ENCODE measurements around the gene EFCAB14. TPM values are rescaled to one million over a fixed set of nuclear protein-coding genes. Genes with fewer than 3 reads are reported as not detected.
"Not testable (repeated sequence)": the region's sequence is repeated elsewhere in the genome, so short reads cannot be mapped to it uniquely, and the experiment has no call there.

Gene EFCAB14
- total and polyA plus RNA-seq, 4 experiments from 2014 or later: 87.0 to 117 (median 97.6) TPM

- H3K27me3 Mint-ChIP-seq; intact Hi-C loops (cut with micrococcal nuclease); H3K4me3 ChIP-seq (ENCODE audit: low read length in 2 of 2); H3K27ac Mint-ChIP-seq; CTCF ChIA-PET (ENCODE audit: partially characterized antibody); H3K4me3 Mint-ChIP-seq; H3K4me1 ChIP-seq (ENCODE audit: insufficient read depth, low read length); H3K27me3 ChIP-seq (ENCODE audit: insufficient read depth, low read length); POLR2A ChIA-PET (ENCODE audit: partially characterized antibody); H3K9me3 Mint-ChIP-seq; DNase-seq; H3K9me3 ChIP-seq (ENCODE audit: control insufficient read depth in 1 of 2, low read length in 2 of 2); H3K27ac ChIP-seq (ENCODE audit: low read depth, low read length): not testable (repeated sequence)
- H3K36me3 ChIP-seq (ENCODE audit: insufficient read depth, low read length): peaks cover 54% of the 10 kb centered on the region
- H3K4me1 Mint-ChIP-seq: peaks cover 12 to 13% (median 12%) of the 10 kb centered on the region in 4 donors
- peaks cover 44 to 86% of the 10 kb centered on the region in 2 donors for H3K36me3 Mint-ChIP-seq
Measured at GRCh38 chr1:46694676-46695075, 24.2 kb downstream of the EFCAB14 start.

- Mint-ChIP-seq H3K36me3 (peaks cover 50 to 86% of the 10 kb centered on the region in 2 donors), H3K4me1 (peaks cover 0 to 5% (median 2%) of the 10 kb centered on the region in 4 donors), H3K27me3 (no peaks in the 10 kb centered on the region), H3K4me3 (no peak overlapping the region), H3K9me3 (peaks cover 0 to 6% (median 0%) of the 10 kb centered on the region in 8 donors), H3K27ac (peak overlapping the region in 5 of 7 donors; percentile 2 to 71 (median 12))
- no peaks in the 10 kb centered on the region for H3K4me1 ChIP-seq (ENCODE audit: insufficient read depth, low read length)
- peaks cover 64% of the 10 kb centered on the region for H3K36me3 ChIP-seq (ENCODE audit: insufficient read depth, low read length)
- H3K27ac ChIP-seq (ENCODE audit: low read depth, low read length): no peak overlapping the region
- intact Hi-C loops (cut with micrococcal nuclease): no loop called here
- no peak overlapping the region for H3K4me3 ChIP-seq (ENCODE audit: low read length in 2 of 2)
- no peak for DNase-seq
- no peaks in the 10 kb centered on the region for H3K9me3 ChIP-seq (ENCODE audit: control insufficient read depth in 1 of 2, low read length in 2 of 2)
- no peaks in the 10 kb centered on the region for H3K27me3 ChIP-seq (ENCODE audit: insufficient read depth, low read length)
- ChIA-PET POLR2A (ENCODE audit: partially characterized antibody) (no interaction called here), CTCF (ENCODE audit: partially characterized antibody) (no interaction called here)
Measured at GRCh38 chr1:46692811-46693770, 25.8 kb downstream of the EFCAB14 start.

GRCh38 chr1:46691997-46692790 is 26.7 kb downstream of the EFCAB14 start:
- CTCF ChIA-PET (ENCODE audit: partially characterized antibody): no interaction called here
- Mint-ChIP-seq H3K27me3 (no peaks in the 10 kb centered on the region), H3K36me3 (peaks cover 52 to 86% of the 10 kb centered on the region in 2 donors), H3K4me3 (no peak overlapping the region), H3K27ac (peak overlapping the region in 2 of 7 donors; percentile 29 to 57), H3K9me3 (peaks cover 0 to 6% (median 0%) of the 10 kb centered on the region in 8 donors), H3K4me1 (peaks cover 0 to 6% (median 1%) of the 10 kb centered on the region in 4 donors)
- DNase-seq: no peak
- Histone ChIP-seq H3K4me1 (ENCODE audit: insufficient read depth, low read length) (no peaks in the 10 kb centered on the region), H3K27me3 (ENCODE audit: insufficient read depth, low read length) (no peaks in the 10 kb centered on the region), H3K36me3 (ENCODE audit: insufficient read depth, low read length) (peaks cover 73% of the 10 kb centered on the region), H3K27ac (ENCODE audit: low read depth, low read length) (no peak overlapping the region), H3K4me3 (ENCODE audit: low read length in 2 of 2) (no peak overlapping the region), H3K9me3 (ENCODE audit: control insufficient read depth in 1 of 2, low read length in 2 of 2) (no peaks in the 10 kb centered on the region)
- intact Hi-C loops (cut with micrococcal nuclease): no loop called here
- POLR2A ChIA-PET (ENCODE audit: partially characterized antibody): no interaction called here

GRCh38 chr1:46690931-46691421 is 27.9 kb downstream of the EFCAB14 start:
- Mint-ChIP-seq H3K4me1 (peaks cover 0 to 6% (median 1%) of the 10 kb centered on the region in 4 donors), H3K9me3 (peaks cover 0 to 6% (median 0%) of the 10 kb centered on the region in 8 donors), H3K27ac (peak overlapping the region in 1 of 7 donors; percentile 41), H3K4me3 (no peak overlapping the region), H3K27me3 (no peaks in the 10 kb centered on the region), H3K36me3 (peaks cover 59 to 87% of the 10 kb centered on the region in 2 donors)
- CTCF ChIA-PET (ENCODE audit: partially characterized antibody): no interaction called here
- Histone ChIP-seq H3K4me3 (ENCODE audit: low read length in 2 of 2) (no peak overlapping the region), H3K9me3 (ENCODE audit: control insufficient read depth in 1 of 2, low read length in 2 of 2) (no peaks in the 10 kb centered on the region), H3K27ac (ENCODE audit: low read depth, low read length) (no peak overlapping the region), H3K27me3 (ENCODE audit: insufficient read depth, low read length) (no peaks in the 10 kb centered on the region), H3K36me3 (ENCODE audit: insufficient read depth, low read length) (peaks cover 77% of the 10 kb centered on the region), H3K4me1 (ENCODE audit: insufficient read depth, low read length) (no peaks in the 10 kb centered on the region)
- POLR2A ChIA-PET (ENCODE audit: partially characterized antibody): interaction anchor here (0.9 to 1.5 kb wide), 2 partner anchors 11 to 13 kb away, joined by 3 to 4 read pairs; no protein-coding TSS in a partner anchor
- intact Hi-C loops (cut with micrococcal nuclease): no loop called here
- no peak for DNase-seq

- POLR2A ChIA-PET (ENCODE audit: partially characterized antibody): interaction anchor here (1.5 kb wide), 1 partner anchor 12 kb away, joined by 4 read pairs; no protein-coding TSS in a partner anchor
Measured at GRCh38 chr1:46689897-46690296, 29.0 kb downstream of the EFCAB14 start.

GRCh38 chr1:46689356-46689755 is 29.6 kb downstream of the EFCAB14 start:
- CTCF ChIA-PET (ENCODE audit: partially characterized antibody): no interaction called here
- Mint-ChIP-seq H3K36me3 (peaks cover 60 to 86% of the 10 kb centered on the region in 2 donors), H3K4me3 (no peak overlapping the region), H3K27ac (peak overlapping the region in 3 of 7 donors; percentile 2 to 25 (median 23)), H3K4me1 (peaks cover 0 to 5% (median 1%) of the 10 kb centered on the region in 4 donors), H3K9me3 (no peaks in the 10 kb centered on the region), H3K27me3 (no peaks in the 10 kb centered on the region)
- H3K4me3 ChIP-seq (ENCODE audit: low read length in 2 of 2): no peak overlapping the region
- peak overlapping the region; percentile 6 for H3K27ac ChIP-seq (ENCODE audit: low read depth, low read length)
- intact Hi-C loops (cut with micrococcal nuclease): no loop called here
- H3K27me3 ChIP-seq (ENCODE audit: insufficient read depth, low read length): no peaks in the 10 kb centered on the region
- peaks cover 83% of the 10 kb centered on the region for H3K36me3 ChIP-seq (ENCODE audit: insufficient read depth, low read length)
- no peaks in the 10 kb centered on the region for H3K9me3 ChIP-seq (ENCODE audit: control insufficient read depth in 1 of 2, low read length in 2 of 2)
- POLR2A ChIA-PET (ENCODE audit: partially characterized antibody): no interaction called here
- no peak for DNase-seq
- no peaks in the 10 kb centered on the region for H3K4me1 ChIP-seq (ENCODE audit: insufficient read depth, low read length)

More at GRCh38 chr1:46689897-46690296, 29.0 kb downstream of the EFCAB14 start:
- CTCF ChIA-PET (ENCODE audit: partially characterized antibody): no interaction called here
- Mint-ChIP-seq H3K9me3 (no peaks in the 10 kb centered on the region), H3K36me3 (peaks cover 55 to 85% of the 10 kb centered on the region in 2 donors), H3K27me3 (no peaks in the 10 kb centered on the region), H3K4me1 (peaks cover 0 to 5% (median 1%) of the 10 kb centered on the region in 4 donors), H3K27ac (peak overlapping the region in 1 of 7 donors; percentile 25), H3K4me3 (no peak overlapping the region)
- Histone ChIP-seq H3K4me3 (ENCODE audit: low read length in 2 of 2) (no peak overlapping the region), H3K9me3 (ENCODE audit: control insufficient read depth in 1 of 2, low read length in 2 of 2) (no peaks in the 10 kb centered on the region), H3K4me1 (ENCODE audit: insufficient read depth, low read length) (no peaks in the 10 kb centered on the region), H3K27me3 (ENCODE audit: insufficient read depth, low read length) (no peaks in the 10 kb centered on the region), H3K27ac (ENCODE audit: low read depth, low read length) (peak overlapping the region; percentile 6), H3K36me3 (ENCODE audit: insufficient read depth, low read length) (peaks cover 78% of the 10 kb centered on the region)
- intact Hi-C loops (cut with micrococcal nuclease): no loop called here
- no peak for DNase-seq
